HFF-Myc (cell line): ENCODE data around the gene PPP2R2B.

ENCODE experiments used
- DNase-seq: peaks from one replicate; pipeline ENCODE4 v3.0.0-alpha.2; 2011; ENCODE audit warnings: low read depth; ENCODE audit errors: extremely low read depth
- H3K4me3 ChIP-seq: replicated peaks from 2 replicates; pipeline ENCODE4 v1.5.1; 2011; ENCODE audit warnings: low read depth, mild to moderate bottlenecking, control low read depth, low read length
- TF ChIP-seq, protein P1 (sequence below): IDR thresholded peaks from 2 replicates; pipeline ENCODE4 v1.5.1; 2012; ENCODE audit warnings: mild to moderate bottlenecking, low read depth, low read length, control low read depth; ENCODE audit errors: missing control alignments

Gene PPP2R2B

GRCh38 chr5:146794326-146795029, 84.1 kb downstream of the PPP2R2B start:
- no peak overlapping the region for H3K4me3 ChIP-seq
- no peak for DNase-seq
- TF ChIP-seq, protein P1, sequence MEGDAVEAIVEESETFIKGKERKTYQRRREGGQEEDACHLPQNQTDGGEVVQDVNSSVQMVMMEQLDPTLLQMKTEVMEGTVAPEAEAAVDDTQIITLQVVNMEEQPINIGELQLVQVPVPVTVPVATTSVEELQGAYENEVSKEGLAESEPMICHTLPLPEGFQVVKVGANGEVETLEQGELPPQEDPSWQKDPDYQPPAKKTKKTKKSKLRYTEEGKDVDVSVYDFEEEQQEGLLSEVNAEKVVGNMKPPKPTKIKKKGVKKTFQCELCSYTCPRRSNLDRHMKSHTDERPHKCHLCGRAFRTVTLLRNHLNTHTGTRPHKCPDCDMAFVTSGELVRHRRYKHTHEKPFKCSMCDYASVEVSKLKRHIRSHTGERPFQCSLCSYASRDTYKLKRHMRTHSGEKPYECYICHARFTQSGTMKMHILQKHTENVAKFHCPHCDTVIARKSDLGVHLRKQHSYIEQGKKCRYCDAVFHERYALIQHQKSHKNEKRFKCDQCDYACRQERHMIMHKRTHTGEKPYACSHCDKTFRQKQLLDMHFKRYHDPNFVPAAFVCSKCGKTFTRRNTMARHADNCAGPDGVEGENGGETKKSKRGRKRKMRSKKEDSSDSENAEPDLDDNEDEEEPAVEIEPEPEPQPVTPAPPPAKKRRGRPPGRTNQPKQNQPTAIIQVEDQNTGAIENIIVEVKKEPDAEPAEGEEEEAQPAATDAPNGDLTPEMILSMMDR: no peak

- DNase-seq: no peak
- no peak overlapping the region for H3K4me3 ChIP-seq
- TF ChIP-seq, protein P1: no peak
Measured at GRCh38 chr5:146793709-146794108, 84.8 kb downstream of the PPP2R2B start.

DNA sequence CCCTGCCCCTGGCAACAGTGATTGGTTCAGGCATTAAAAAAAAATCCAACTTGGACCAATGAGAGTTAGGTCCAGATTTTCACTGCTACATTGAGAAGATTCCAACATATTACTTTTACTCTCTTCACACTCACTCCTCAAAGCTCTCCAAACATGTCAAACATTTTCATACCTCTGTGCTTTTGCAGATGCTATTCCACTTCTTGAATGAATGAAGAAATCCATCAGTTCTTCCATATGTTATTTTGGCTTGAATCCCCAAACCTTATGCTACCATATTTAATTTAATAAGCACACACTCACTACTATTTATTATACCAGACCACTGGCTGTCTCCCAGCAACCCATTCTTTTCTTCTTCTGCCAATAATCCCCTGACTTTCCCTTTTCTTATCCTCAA, 87.1 kb downstream of the PPP2R2B start:
- no peak for DNase-seq
- H3K4me3 ChIP-seq: no peak overlapping the region
- TF ChIP-seq, protein P1: no peak

GRCh38 chr5:146789712-146790653, 88.6 kb downstream of the PPP2R2B start:
- H3K4me3 ChIP-seq: no peak overlapping the region
- TF ChIP-seq, protein P1: no peak
- no peak for DNase-seq

GRCh38 chr5:146788898-146789297, 89.7 kb downstream of the PPP2R2B start:
- no peak overlapping the region for H3K4me3 ChIP-seq
- DNase-seq: no peak
- TF ChIP-seq, protein P1: no peak

DNA sequence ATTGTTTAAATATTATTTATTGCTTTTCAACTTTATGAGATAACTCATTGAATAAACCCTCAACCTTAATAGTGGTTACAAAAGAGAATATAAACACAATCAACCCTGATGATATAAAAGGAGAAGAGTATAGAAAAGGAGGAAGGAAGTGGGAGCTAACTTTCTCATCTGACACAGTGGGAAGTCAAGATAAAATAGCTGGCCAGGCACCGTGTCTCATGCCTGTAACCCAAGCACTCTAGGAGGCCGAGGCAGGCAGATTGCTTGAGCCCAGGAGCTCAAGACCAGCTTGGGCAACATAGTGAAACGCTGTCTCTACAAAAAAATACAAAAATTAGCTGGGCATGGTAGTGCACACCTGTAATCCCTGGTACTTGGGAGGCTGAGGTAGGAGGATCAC, 93.5 kb downstream of the PPP2R2B start:
- no peak for DNase-seq
- H3K4me3 ChIP-seq: no peak overlapping the region
- TF ChIP-seq, protein P1: no peak
